HG02798 (cell line): ENCODE data around the gene PRTFDC1.

Source experiments
- ATAC-seq: cut with Tn5 transposase; IDR thresholded peaks from one replicate; pipeline ENCODE4 v1.9.1; 2021; ENCODE audit warnings: mild to moderate bottlenecking; ENCODE audit not compliant: unreplicated experiment, poor library complexity

PRTFDC1 gene

GRCh38 chr10:24813856-24814255, 138.6 kb downstream of the PRTFDC1 start:
- no peak for ATAC-seq

GRCh38 chr10:24806262-24806661, 146.1 kb downstream of the PRTFDC1 start:
- no peak for ATAC-seq

GRCh38 chr10:24804956-24805355, 147.4 kb downstream of the PRTFDC1 start:
- no peak for ATAC-seq

- ATAC-seq, result no peak
These were observed 148.0 kb downstream of the PRTFDC1 start for GRCh38 chr10:24804392-24804791.

GRCh38 chr10:24802378-24802777, 150.0 kb downstream of the PRTFDC1 start:
- ATAC-seq, result no peak

- no peak for ATAC-seq
These were observed 151.5 kb downstream of the PRTFDC1 start for GRCh38 chr10:24800861-24801260.
